Smooth muscle cell of the brain vasculature (primary cell): ENCODE results near the gene CLEC1B.
"Not testable (repeated sequence)": the region's sequence is repeated elsewhere in the genome, so short reads cannot be mapped to it uniquely, and the experiment has no call there.

Experiments
- DNase-seq: peaks from one replicate; pipeline ENCODE4 v3.0.0-alpha.2; 2012; ENCODE audit warnings: low read depth, low spot score

Gene CLEC1B

GRCh38 chr12:9974731-9975130 is 24.2 kb downstream of the CLEC1B start:
- DNase-seq = not testable (repeated sequence)

GRCh38 chr12:9973949-9974348 is 25.0 kb downstream of the CLEC1B start:
- DNase-seq = no peak

- DNase-seq = no peak
These were observed 27.7 kb downstream of the CLEC1B start, which contains the start of gene CLEC12A for GRCh38 chr12:9971181-9971580. TSS of gene CLEC12A (plus strand) at chr12:9971409. CDS start at chr12:9971597, 188 bp downstream.

GRCh38 chr12:9969673-9970072 is 29.2 kb downstream of the CLEC1B start:
- DNase-seq = no peak

GRCh38 chr12:9961901-9962300 is 37.0 kb downstream of the CLEC1B start:
- DNase-seq = no peak

GRCh38 chr12:9961106-9961505 is 37.8 kb downstream of the CLEC1B start:
- no peak for DNase-seq

GRCh38 chr12:9960590-9960989 is 38.3 kb downstream of the CLEC1B start:
- no peak for DNase-seq

GRCh38 chr12:9957834-9958233 is 41.1 kb downstream of the CLEC1B start:
- no peak for DNase-seq

- DNase-seq = not testable (repeated sequence)
These were observed 45.8 kb downstream of the CLEC1B start for GRCh38 chr12:9952954-9953729.

- DNase-seq = no peak
These were observed 47.8 kb downstream of the CLEC1B start for GRCh38 chr12:9951026-9951675.

GRCh38 chr12:9948606-9949296 is 50.2 kb downstream of the CLEC1B start:
- no peak for DNase-seq

- DNase-seq = no peak
These were observed 51.2 kb downstream of the CLEC1B start for GRCh38 chr12:9947674-9948073.

GRCh38 chr12:9944391-9944790 is 54.5 kb downstream of the CLEC1B start:
- DNase-seq = no peak

- no peak for DNase-seq
These were observed 55.7 kb downstream of the CLEC1B start for GRCh38 chr12:9943240-9943639.
